Endothelial cell of umbilical vein (primary cell): ENCODE data around the gene COPS7A.

Source experiments
- CTCF ChIP-seq, 2 donors: IDR thresholded peaks; 1 replicate in 1 of 2; 2 replicates in 1 of 2; pipeline ENCODE4 v1.5.1; 2011; ENCODE audit warnings: low read length in 2 of 2, mild to moderate bottlenecking in 2 of 2, moderate library complexity in 2 of 2, control low read depth in 1 of 2, inconsistent platforms in 1 of 2, low read depth in 1 of 2; ENCODE audit not compliant: insufficient read depth in 1 of 2; ENCODE audit errors: extremely low read depth in 1 of 2
- EZH2 ChIP-seq: IDR thresholded peaks from 2 replicates; pipeline ENCODE4 v1.6.1; 2012; ENCODE audit warnings: borderline replicate concordance, low read depth, mild to moderate bottlenecking, moderate library complexity, low read length, inconsistent platforms; ENCODE audit not compliant: severe bottlenecking
- FOS ChIP-seq: IDR thresholded peaks from 2 replicates; pipeline ENCODE4 v1.6.1; 2011; ENCODE audit warnings: mild to moderate bottlenecking, low read length, moderate library complexity, borderline replicate concordance; ENCODE audit not compliant: insufficient read depth
- JUN ChIP-seq: IDR thresholded peaks from 2 replicates; pipeline ENCODE4 v1.6.1; 2011; ENCODE audit warnings: borderline replicate concordance, low read depth; ENCODE audit not compliant: insufficient read length, insufficient read depth
- MYC ChIP-seq: IDR thresholded peaks from one replicate; pipeline ENCODE4 v1.6.1; 2011; ENCODE audit warnings: mild to moderate bottlenecking, low read depth, low read length
- POLR2A ChIP-seq: IDR thresholded peaks from 2 replicates; pipeline ENCODE4 v1.6.1; 2012; ENCODE audit warnings: low read depth, mild to moderate bottlenecking, control low read depth, low read length
- POLR2AphosphoS5 ChIP-seq: IDR thresholded peaks from 2 replicates; pipeline ENCODE4 v1.6.1; 2012; ENCODE audit warnings: low read depth, mild to moderate bottlenecking, control low read depth, low read length, moderate library complexity; ENCODE audit not compliant: insufficient read depth

GRCh38 chr12:6754411-6754810, 30.6 kb downstream of the COPS7A start:
- TF ChIP-seq CTCF (IDR thresholded peaks at IDR 0.05; ENCODE audit: extremely low read depth in 1 of 2, insufficient read depth in 1 of 2, low read depth in 1 of 2, low read length in 2 of 2) (no peak), POLR2A (no peak), JUN (no peak), POLR2AphosphoS5 (no peak), MYC (no peak), EZH2 (no peak), FOS (no peak)
